Tibial nerve (tissue), 4 donors: ENCODE measurements around the gene CD200. TPM values are rescaled to one million over a fixed set of nuclear protein-coding genes. Genes with fewer than 3 reads are reported as not detected.

Experiments used
- DNase-seq, 2 donors: peaks; one replicate each; pipeline ENCODE4 v3.0.0-alpha.2; 2019; ENCODE audit warnings: low spot score in 2 of 2
- H3K27ac ChIP-seq, 4 donors: fragments of 200-600 bp; sonication (generic) in 3 of 4; one replicate each; pipeline ENCODE4 v1.5.1; 2017 to 2019; ENCODE audit warnings: mild to moderate bottlenecking in 1 of 4
- H3K27me3 ChIP-seq, 2 donors: fragments of 200-600 bp; sonication (generic) in 1 of 2; one replicate each; pipeline versions ENCODE4 v1.5.1 to v1.6.0; 2017 to 2019
- H3K36me3 ChIP-seq, 3 donors: fragments of 200-600 bp; sonication (generic); one replicate each; pipeline ENCODE4 v1.5.1; 2018 to 2019
- H3K4me1 ChIP-seq, 4 donors: fragments of 200-600 bp; sonication (generic) in 3 of 4; one replicate each; pipeline ENCODE4 v1.5.1; 2017 to 2019
- H3K4me3 ChIP-seq, 4 donors: fragments of 200-600 bp; sonication (generic) in 3 of 4; one replicate each; pipeline ENCODE4 v1.5.1; 2017 to 2019; ENCODE audit warnings: mild to moderate bottlenecking in 1 of 4, moderate library complexity in 1 of 4
- H3K9me3 ChIP-seq, 4 donors: fragments of 200-600 bp; sonication (generic) in 3 of 4; one replicate each; pipeline ENCODE4 v1.5.1; 2017 to 2019
- EP300 ChIP-seq, 2 donors: sonication (generic); formaldehyde crosslinking; IDR thresholded peaks; one replicate each; pipeline ENCODE4 v1.6.1; 2017; ENCODE audit warnings: antibody characterized with exemption in 2 of 2, mild to moderate bottlenecking in 1 of 2
- POLR2A ChIP-seq, 2 donors: fragments of 450-650 bp; IDR thresholded peaks; one replicate each; pipeline ENCODE4 v1.6.1; 2017; ENCODE audit warnings: antibody characterized with exemption in 2 of 2, mild to moderate bottlenecking in 2 of 2, moderate library complexity in 2 of 2
- WGBS, 2 donors: methylation state at CpG; one replicate each; pipeline ENCODE4 v1.1.5; 2018; 5-methylcytosine and 5-hydroxymethylcytosine counted together
- total RNA-seq, 4 donors: library from RNA; depleted of rRNA; stranded (reverse); fragments of >200 nt; gene quantifications; one replicate each; pipeline ENCODE4 v1.1.0, GENCODE V29; 2016
- TF ChIP-seq, protein P1 (sequence below), 5 experiments: fragments of 200-600 bp in 3 of 5; fragments of 450-650 bp in 2 of 5; sonication (generic) in 3 of 5; IDR thresholded peaks; one replicate each; pipeline ENCODE4 v1.5.1; 2016 to 2019; ENCODE audit warnings: antibody characterized with exemption in 5 of 5, mild to moderate bottlenecking in 3 of 5, moderate library complexity in 2 of 5

Gene CD200
- total RNA-seq, 4 donors from 2014 or later, result 4.5 to 12.6 (median 8.7) TPM

DNA sequence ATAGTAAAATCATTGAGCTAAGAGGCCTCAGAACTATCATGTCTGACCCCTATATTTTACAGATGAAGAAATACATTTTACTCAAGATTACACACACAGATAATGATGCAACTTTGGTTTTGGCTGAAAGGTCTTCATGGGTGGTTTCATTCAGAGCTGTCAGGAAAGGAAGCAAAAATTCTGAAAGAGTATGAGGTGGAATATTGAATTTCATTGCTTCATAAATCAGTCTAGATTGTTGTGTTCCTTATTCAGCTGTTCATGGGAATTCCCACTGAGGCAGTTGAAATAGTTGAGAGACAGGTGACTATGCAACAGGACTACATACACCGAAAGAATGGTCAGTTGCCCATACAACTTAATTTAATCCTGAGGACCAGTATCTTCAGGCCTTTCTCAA is 39.4 kb downstream of the CD200 start:
- no peaks in the 10 kb centered on the region for H3K9me3 ChIP-seq
- H3K36me3 ChIP-seq, result peaks cover 0 to 4% (median 0%) of the 10 kb centered on the region in 3 donors
- H3K4me1 ChIP-seq, result peaks cover 0 to 19% (median 0%) of the 10 kb centered on the region in 4 donors
- 92 to 96% methylated on average over 1 of the region's 1 CpG for WGBS, 2 donors
- no peaks in the 10 kb centered on the region for H3K27me3 ChIP-seq
- peak in 1 of 2 donors; percentile 50 for TF ChIP-seq EP300 (IDR thresholded peaks at IDR 0.05)
- TF ChIP-seq, protein P1, sequence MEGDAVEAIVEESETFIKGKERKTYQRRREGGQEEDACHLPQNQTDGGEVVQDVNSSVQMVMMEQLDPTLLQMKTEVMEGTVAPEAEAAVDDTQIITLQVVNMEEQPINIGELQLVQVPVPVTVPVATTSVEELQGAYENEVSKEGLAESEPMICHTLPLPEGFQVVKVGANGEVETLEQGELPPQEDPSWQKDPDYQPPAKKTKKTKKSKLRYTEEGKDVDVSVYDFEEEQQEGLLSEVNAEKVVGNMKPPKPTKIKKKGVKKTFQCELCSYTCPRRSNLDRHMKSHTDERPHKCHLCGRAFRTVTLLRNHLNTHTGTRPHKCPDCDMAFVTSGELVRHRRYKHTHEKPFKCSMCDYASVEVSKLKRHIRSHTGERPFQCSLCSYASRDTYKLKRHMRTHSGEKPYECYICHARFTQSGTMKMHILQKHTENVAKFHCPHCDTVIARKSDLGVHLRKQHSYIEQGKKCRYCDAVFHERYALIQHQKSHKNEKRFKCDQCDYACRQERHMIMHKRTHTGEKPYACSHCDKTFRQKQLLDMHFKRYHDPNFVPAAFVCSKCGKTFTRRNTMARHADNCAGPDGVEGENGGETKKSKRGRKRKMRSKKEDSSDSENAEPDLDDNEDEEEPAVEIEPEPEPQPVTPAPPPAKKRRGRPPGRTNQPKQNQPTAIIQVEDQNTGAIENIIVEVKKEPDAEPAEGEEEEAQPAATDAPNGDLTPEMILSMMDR (IDR thresholded peaks at IDR 0.05), result no peak
- H3K4me3 ChIP-seq, result no peak overlapping the region
- no peak for DNase-seq
- no peak overlapping the region for H3K27ac ChIP-seq

DNA sequence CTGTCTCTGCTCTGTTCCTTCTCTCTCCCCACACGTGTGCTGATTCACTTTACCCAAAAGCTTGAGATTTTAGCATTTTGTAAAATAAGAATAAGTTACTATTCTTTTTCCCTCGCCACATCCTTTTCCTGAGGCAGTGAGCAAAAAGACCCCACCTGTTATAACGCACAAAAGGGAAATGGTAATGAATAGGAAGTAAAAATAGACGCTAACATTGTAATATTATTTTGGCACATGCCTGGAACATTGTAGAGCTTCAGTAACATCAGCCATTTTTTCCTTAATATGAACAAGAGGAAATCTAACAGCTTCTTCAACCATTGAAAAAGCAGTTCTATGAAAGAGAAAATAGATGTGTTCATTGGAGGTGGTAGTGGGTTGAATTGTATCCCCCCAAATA is 40.5 kb downstream of the CD200 start:
- Histone ChIP-seq H3K4me3 (no peak overlapping the region), H3K36me3 (no peaks in the 10 kb centered on the region), H3K27ac (no peak overlapping the region), H3K27me3 (no peaks in the 10 kb centered on the region), H3K4me1 (peaks cover 0 to 29% (median 4%) of the 10 kb centered on the region in 4 donors), H3K9me3 (no peaks in the 10 kb centered on the region)
- TF ChIP-seq, protein P1 (IDR thresholded peaks at IDR 0.05), result no peak
- TF ChIP-seq EP300 (IDR thresholded peaks at IDR 0.05) (no peak), POLR2A (IDR thresholded peaks at IDR 0.05) (no peak)
- no peak for DNase-seq
- 72 to 80% methylated on average over 4 of the region's 4 CpGs for WGBS, 2 donors

GRCh38 chr3:112373924-112374323 is 41.0 kb downstream of the CD200 start:
- Histone ChIP-seq H3K4me1 (peaks cover 0 to 34% (median 9%) of the 10 kb centered on the region in 4 donors), H3K36me3 (no peaks in the 10 kb centered on the region), H3K9me3 (no peaks in the 10 kb centered on the region), H3K27ac (no peak overlapping the region), H3K27me3 (no peaks in the 10 kb centered on the region), H3K4me3 (no peak overlapping the region)
- no peak for DNase-seq
- TF ChIP-seq, protein P1 (IDR thresholded peaks at IDR 0.05), result no peak
- TF ChIP-seq EP300 (IDR thresholded peaks at IDR 0.05) (no peak), POLR2A (IDR thresholded peaks at IDR 0.05) (no peak)
- 79 to 83% methylated on average over 2 of the region's 2 CpGs for WGBS, 2 donors

DNA sequence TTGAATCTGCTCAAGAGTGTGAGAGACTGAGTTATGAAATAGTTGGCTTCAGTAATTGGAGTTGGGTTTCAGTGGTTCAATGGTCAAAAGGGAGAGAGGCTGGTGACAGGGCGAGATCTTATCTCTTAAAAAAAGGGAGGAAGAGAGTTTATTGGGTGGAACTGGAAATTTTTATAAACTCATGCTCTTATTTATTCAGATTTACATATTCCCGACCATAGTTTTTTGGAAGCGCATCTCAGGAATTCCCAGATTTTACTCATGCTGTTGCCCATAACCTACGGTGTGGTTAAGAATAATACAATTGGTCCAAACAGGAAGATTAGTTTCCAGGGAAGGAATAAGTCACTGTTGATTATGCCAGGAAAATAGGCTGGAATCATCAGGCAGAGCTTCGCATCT is 41.4 kb downstream of the CD200 start:
- Histone ChIP-seq H3K36me3 (no peaks in the 10 kb centered on the region), H3K9me3 (no peaks in the 10 kb centered on the region), H3K27me3 (no peaks in the 10 kb centered on the region), H3K27ac (no peak overlapping the region), H3K4me1 (peaks cover 0 to 37% (median 9%) of the 10 kb centered on the region in 4 donors), H3K4me3 (no peak overlapping the region)
- no peak for DNase-seq
- 72 to 80% methylated on average over 5 of the region's 5 CpGs for WGBS, 2 donors
- TF ChIP-seq POLR2A (IDR thresholded peaks at IDR 0.05), result no peak
- TF ChIP-seq, protein P1 (IDR thresholded peaks at IDR 0.05), result no peak
- TF ChIP-seq EP300 (IDR thresholded peaks at IDR 0.05), result no peak

- Histone ChIP-seq H3K4me1 (peaks cover 0 to 39% (median 9%) of the 10 kb centered on the region in 4 donors), H3K4me3 (no peak overlapping the region), H3K27ac (peak overlapping the region in 1 of 4 donors; percentile 27), H3K9me3 (no peaks in the 10 kb centered on the region), H3K27me3 (no peaks in the 10 kb centered on the region), H3K36me3 (no peaks in the 10 kb centered on the region)
- WGBS, 2 donors, result 71 to 79% methylated on average over 1 of the region's 1 CpG
- DNase-seq, result no peak
- no peak for TF ChIP-seq EP300 (IDR thresholded peaks at IDR 0.05)
- TF ChIP-seq POLR2A (IDR thresholded peaks at IDR 0.05), result no peak
- TF ChIP-seq, protein P1 (IDR thresholded peaks at IDR 0.05), result no peak
Observed at GRCh38 chr3:112375117-112375516, 42.2 kb downstream of the CD200 start.
